Limb (tissue), 2 donors: Measurements from ENCODE around the gene NEK10.

Experiments
- DNase-seq, 2 donors: peaks; one replicate each; pipeline ENCODE4 v3.0.0-alpha.2; 2016; ENCODE audit errors: extremely low spot score in 2 of 2

NEK10 gene

DNA sequence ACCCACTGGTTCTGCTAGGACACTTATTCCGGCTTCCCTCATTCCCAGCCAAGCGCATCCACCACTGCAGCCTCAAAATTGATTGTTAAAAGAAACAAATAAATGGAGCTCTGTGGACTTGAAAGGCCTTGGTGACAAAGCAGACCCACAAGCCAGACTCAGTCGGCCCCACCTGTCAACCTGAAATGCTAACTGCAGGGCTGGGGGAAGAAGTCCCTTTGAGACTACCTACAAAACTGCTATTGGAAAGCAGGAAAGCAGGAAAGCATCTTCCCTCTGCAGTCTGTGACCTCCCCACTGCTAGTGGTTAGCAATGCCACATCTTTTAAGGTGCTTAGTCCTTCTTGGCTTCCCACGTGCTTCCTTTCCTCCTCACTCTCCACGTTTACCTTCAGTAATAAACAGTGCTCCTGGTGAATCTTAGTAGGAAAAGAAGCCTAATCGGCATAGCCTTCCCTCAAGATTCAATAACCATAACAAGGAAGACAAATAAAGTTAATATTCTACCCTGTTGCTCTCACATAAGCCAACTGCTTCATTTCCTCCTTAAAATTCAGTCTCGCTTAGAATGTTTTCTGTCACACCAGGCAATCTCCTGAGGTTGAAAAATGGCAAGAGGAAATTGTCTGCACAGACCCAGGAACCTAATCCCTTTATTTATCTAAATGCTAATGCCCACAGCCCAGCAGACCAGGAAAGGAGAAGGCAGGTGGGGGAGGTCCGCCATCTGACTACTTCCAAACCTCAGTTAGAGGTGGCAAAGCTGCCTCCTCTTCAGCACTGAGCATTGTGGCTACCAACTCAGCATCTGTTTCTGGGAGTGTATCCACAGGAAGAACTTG, 296.2 kb downstream of the NEK10 start:
- DNase-seq, result no peak

DNA sequence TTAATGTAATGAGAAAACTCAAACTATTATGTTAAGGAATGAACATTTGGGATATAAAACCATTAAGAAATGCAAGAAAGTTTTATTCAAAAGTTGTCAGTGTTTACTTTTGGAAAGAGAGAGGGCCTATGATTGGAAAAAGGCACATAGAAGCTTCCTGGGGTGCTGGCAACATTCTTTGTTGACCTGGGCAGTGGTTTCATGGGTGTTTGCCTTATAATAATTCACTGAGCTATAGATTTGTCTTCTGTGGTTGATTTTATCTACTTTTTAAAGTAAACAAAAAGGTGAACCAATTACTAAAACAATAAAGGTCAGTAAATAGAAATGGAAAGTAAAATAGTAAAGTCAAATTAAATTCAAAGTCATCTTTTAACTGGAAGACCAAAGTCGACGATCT, 308.8 kb downstream of the NEK10 start:
- no peak for DNase-seq
